Neural progenitor cell (in vitro differentiated cells): ENCODE results near the gene DLG2.

Experiments used
- EZH2 ChIP-seq: fragments of 200-600 bp; sonication (generic); IDR thresholded peaks from 2 replicates; pipeline ENCODE4 v1.6.1; 2017; ENCODE audit warnings: antibody characterized with exemption, mild to moderate bottlenecking, moderate library complexity
- TF ChIP-seq, protein P1 (sequence below): fragments of 200-600 bp; sonication (generic); IDR thresholded peaks from 2 replicates; pipeline ENCODE4 v1.5.1; 2017; ENCODE audit warnings: antibody characterized with exemption, mild to moderate bottlenecking

DNA sequence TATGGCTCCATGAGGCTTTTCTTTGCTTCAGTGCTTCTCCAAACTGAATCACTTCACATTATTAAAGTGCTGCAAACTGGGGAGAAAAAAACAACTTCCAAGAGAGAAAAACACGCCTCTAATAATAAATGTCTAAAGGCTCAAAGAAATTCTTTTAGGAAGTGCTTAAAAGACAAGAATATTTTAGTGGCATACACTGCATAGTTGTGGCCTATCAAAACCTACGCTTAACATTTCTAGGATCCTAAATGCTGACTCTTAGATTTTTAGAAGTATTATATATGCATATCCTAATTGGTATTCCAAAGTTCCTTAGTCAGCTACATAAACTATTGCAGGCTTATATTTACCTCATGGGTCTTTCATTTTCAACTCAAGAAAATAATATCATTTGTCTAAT is 1462.0 kb downstream of the DLG2 start:
- TF ChIP-seq, protein P1, sequence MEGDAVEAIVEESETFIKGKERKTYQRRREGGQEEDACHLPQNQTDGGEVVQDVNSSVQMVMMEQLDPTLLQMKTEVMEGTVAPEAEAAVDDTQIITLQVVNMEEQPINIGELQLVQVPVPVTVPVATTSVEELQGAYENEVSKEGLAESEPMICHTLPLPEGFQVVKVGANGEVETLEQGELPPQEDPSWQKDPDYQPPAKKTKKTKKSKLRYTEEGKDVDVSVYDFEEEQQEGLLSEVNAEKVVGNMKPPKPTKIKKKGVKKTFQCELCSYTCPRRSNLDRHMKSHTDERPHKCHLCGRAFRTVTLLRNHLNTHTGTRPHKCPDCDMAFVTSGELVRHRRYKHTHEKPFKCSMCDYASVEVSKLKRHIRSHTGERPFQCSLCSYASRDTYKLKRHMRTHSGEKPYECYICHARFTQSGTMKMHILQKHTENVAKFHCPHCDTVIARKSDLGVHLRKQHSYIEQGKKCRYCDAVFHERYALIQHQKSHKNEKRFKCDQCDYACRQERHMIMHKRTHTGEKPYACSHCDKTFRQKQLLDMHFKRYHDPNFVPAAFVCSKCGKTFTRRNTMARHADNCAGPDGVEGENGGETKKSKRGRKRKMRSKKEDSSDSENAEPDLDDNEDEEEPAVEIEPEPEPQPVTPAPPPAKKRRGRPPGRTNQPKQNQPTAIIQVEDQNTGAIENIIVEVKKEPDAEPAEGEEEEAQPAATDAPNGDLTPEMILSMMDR = no peak
- no peak for TF ChIP-seq EZH2
